ENCODE measurements around the gene DPY30.
A peak's percentile ranks its signal among the peaks of the same experiment; 100 is the strongest.
"Not testable (repeated sequence)": the region's sequence is repeated elsewhere in the genome, so short reads cannot be mapped to it uniquely, and the experiment has no call there.

DPY30 gene

DNA sequence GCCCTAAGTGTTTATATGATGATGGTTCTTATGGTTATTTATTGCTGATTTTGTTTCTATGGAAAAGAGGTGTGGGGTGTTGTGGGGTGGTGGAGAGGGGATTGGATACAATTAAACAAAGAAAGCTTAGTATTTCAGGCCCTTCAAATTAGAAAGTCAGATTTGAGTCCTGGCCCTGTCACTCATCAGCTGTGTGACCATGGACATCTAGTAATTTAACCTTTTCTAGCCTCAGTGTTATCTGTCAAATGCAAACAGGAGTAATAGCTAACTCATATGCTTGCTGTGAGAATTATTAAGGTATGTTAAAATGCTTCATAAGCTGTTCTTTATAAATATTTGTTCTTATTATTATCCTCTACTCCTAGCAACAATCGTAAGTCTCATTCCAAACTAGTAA lies 26.7 kb downstream of the DPY30 start:
- Histone ChIP-seq H3K4me1 (ENCODE audit: insufficient read depth, poor library complexity, severe bottlenecking) (peaks cover 7% of the 10 kb centered on the region), H3K27ac (ENCODE audit: poor library complexity, severe bottlenecking) (no peak overlapping the region), H3K4me3 (ENCODE audit: severe bottlenecking) (no peak overlapping the region), H3K36me3 (ENCODE audit: low read depth) (peaks cover 10% of the 10 kb centered on the region), H3K9me3 (ENCODE audit: severe bottlenecking) (no peaks in the 10 kb centered on the region), H3K27me3 (ENCODE audit: insufficient read depth, poor library complexity, severe bottlenecking) (no peaks in the 10 kb centered on the region)
- TF ChIP-seq, protein P1, sequence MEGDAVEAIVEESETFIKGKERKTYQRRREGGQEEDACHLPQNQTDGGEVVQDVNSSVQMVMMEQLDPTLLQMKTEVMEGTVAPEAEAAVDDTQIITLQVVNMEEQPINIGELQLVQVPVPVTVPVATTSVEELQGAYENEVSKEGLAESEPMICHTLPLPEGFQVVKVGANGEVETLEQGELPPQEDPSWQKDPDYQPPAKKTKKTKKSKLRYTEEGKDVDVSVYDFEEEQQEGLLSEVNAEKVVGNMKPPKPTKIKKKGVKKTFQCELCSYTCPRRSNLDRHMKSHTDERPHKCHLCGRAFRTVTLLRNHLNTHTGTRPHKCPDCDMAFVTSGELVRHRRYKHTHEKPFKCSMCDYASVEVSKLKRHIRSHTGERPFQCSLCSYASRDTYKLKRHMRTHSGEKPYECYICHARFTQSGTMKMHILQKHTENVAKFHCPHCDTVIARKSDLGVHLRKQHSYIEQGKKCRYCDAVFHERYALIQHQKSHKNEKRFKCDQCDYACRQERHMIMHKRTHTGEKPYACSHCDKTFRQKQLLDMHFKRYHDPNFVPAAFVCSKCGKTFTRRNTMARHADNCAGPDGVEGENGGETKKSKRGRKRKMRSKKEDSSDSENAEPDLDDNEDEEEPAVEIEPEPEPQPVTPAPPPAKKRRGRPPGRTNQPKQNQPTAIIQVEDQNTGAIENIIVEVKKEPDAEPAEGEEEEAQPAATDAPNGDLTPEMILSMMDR (IDR thresholded peaks at IDR 0.05; ENCODE audit: poor library complexity, severe bottlenecking) = no peak
- DNase-seq (ENCODE audit: low spot score) (no peak), ATAC-seq (ENCODE audit: low read depth) (no peak)

DNA sequence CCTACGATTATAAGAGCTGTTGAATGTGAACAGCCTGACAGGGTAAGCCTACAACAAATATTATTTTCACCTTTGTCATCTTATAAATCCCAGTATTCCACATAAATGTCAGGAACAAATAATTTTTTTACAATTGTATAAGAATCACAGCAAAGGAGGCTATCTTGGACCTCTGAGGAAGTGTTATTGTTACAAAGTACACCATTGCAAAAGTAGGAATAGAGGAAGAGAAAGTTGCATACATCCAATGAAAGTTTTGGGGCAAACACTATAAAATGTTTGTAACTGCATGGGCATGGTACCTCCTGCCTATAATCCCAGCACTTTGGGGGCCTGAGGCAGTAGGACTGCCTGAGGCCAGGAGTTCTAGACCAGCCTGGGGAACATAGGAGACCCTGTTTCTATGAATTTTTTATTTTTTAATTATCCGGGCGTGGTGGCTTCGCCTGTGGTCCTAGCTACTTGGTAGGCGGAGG lies 28.1 kb downstream of the DPY30 start:
- DNase-seq (ENCODE audit: low spot score) (no peak), ATAC-seq (ENCODE audit: low read depth) (no peak)
- peak overlapping the region; percentile 95 for H3K4me3 ChIP-seq (ENCODE audit: severe bottlenecking)
- peaks cover 11% of the 10 kb centered on the region for H3K4me1 ChIP-seq (ENCODE audit: insufficient read depth, poor library complexity, severe bottlenecking)
- H3K9me3 ChIP-seq (ENCODE audit: severe bottlenecking) = no peaks in the 10 kb centered on the region
- TF ChIP-seq, protein P1 (IDR thresholded peaks at IDR 0.05; ENCODE audit: poor library complexity, severe bottlenecking) = no peak
- H3K27me3 ChIP-seq (ENCODE audit: insufficient read depth, poor library complexity, severe bottlenecking) = no peaks in the 10 kb centered on the region
- peak overlapping the region; percentile 82 for H3K27ac ChIP-seq (ENCODE audit: poor library complexity, severe bottlenecking)
- 0 out of 2 replicates have a peak, but pooled peaks cover 4% of the 10 kb centered on the region for H3K36me3 ChIP-seq (ENCODE audit: low read depth)

DNA sequence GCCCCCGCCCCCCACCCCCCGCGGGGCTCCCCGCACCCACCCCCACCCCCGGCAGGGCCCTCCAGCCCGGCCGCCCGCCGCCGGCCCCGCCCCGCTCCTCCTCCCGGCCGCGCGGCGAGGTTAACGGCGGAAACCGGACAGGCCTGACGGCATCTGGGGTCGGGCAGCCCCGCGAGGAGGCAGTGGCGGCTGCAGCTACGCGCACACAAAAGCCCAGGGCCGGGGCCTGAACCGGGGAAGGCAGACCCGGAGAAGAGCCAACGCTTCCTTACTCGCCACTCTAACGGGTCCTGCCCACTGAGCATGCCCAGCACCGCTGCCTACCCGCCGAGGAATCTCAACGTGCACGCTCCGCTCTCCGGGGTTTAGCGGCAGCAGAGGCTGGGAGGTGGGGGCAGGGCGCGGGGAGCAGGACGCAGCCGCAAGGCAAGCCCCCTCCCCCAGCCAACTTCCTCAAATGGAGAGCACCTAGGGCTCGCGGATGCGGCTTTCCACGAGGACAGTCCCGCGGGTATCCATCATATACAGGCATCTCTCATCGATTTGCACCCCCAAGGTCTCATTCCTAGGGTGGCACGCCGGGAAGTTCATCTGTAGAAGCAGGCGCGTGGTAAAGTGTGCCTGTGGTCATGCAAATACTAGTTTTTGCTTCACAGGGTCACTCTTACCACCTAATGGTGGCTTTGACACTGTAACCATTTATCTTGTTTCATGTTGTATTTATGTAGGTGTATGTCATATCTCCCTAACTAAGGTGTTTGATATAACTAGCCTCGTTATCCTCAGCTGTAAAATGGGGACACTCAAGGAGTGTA lies 28.7 kb downstream of the DPY30 start, which contains the start of gene MEMO1:
Gene MEMO1 (minus strand): TSS at position 339 of the 815 bp plus-strand sequence. CDS start 761 bp downstream, outside the sequence.
- DNase-seq (ENCODE audit: low spot score) (peak; percentile 94), ATAC-seq (ENCODE audit: low read depth) (peak; percentile 82)
- TF ChIP-seq, protein P1 (IDR thresholded peaks at IDR 0.05; ENCODE audit: poor library complexity, severe bottlenecking) = no peak
- Histone ChIP-seq H3K4me1 (ENCODE audit: insufficient read depth, poor library complexity, severe bottlenecking) (peaks cover 13% of the 10 kb centered on the region), H3K9me3 (ENCODE audit: severe bottlenecking) (no peaks in the 10 kb centered on the region), H3K27ac (ENCODE audit: poor library complexity, severe bottlenecking) (peak within 1 kb of the TSS; percentile 82), H3K36me3 (ENCODE audit: low read depth) (no peaks in the 10 kb centered on the region), H3K4me3 (ENCODE audit: severe bottlenecking) (peak within 1 kb of the TSS; percentile 95), H3K27me3 (ENCODE audit: insufficient read depth, poor library complexity, severe bottlenecking) (no peaks in the 10 kb centered on the region)

DNA sequence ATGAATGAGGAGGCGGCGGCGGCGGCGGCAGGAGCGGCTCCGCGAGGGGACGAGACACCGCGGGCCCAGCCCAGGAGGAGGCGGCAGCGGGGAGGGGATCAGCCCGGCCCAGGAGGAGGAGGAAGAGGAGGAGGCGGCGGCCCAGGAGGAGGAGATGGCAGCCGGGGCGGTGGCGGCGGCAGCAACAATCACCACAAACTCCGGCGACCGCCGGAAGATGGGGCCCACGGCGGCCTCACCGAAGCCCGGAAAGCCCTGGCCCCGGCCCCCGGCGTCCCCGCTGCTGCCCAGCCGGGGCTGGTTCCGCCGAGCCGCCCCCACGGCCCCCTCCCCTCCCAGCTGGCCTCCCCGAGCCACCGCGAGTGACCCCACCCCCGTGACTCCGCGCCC lies 29.3 kb downstream of the DPY30 start:
- H3K4me1 ChIP-seq (ENCODE audit: insufficient read depth, poor library complexity, severe bottlenecking) = peaks cover 16% of the 10 kb centered on the region
- not testable (repeated sequence) for DNase-seq (ENCODE audit: low spot score); H3K9me3 ChIP-seq (ENCODE audit: severe bottlenecking); H3K27me3 ChIP-seq (ENCODE audit: insufficient read depth, poor library complexity, severe bottlenecking); H3K36me3 ChIP-seq (ENCODE audit: low read depth)
- peak overlapping the region; percentile 95 for H3K4me3 ChIP-seq (ENCODE audit: severe bottlenecking)
- ATAC-seq (ENCODE audit: low read depth) = peak; percentile 71
- H3K27ac ChIP-seq (ENCODE audit: poor library complexity, severe bottlenecking) = peak overlapping the region; percentile 82

DNA sequence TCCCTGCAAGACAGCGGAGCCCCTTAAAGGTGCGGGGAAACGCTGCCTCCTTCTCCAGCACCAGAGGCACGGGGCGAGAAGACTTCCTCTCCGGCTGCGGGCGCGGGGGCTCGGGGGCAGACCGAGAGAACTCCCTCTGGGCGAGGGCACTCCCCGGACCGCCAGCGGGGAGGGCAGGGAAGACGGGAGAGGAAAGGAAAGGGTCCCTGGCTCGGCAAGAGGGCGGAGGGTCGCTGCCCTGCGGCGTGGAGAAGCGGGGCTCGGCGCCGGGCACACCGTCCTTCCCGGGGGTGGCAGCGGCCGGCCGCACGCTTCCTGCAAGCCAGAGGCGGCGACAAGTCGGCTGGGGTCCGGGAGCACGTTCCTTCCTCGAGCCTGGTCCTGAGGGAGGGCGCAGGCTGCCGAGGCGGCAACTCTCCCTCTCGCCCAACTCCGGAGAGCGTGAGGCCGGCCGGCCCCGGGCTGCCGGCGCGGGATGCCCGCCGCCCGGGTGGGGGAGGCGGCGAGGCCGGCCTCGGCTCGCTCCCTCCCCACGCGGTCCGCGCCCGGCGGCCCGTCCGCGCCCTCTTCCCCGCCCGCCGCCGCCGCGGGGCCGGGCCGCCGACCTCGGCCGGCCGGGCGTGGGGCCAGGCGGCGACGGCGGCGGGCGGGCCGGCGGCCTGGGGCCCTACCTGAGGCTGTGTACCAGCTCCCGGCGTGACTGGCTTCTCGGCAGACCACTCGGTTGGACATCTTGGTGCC lies 29.9 kb downstream of the DPY30 start:
- peak overlapping the region; percentile 95 for H3K4me3 ChIP-seq (ENCODE audit: severe bottlenecking)
- H3K27me3 ChIP-seq (ENCODE audit: insufficient read depth, poor library complexity, severe bottlenecking) = no peaks in the 10 kb centered on the region
- peaks cover 16% of the 10 kb centered on the region for H3K4me1 ChIP-seq (ENCODE audit: insufficient read depth, poor library complexity, severe bottlenecking)
- TF ChIP-seq, protein P1 (IDR thresholded peaks at IDR 0.05; ENCODE audit: poor library complexity, severe bottlenecking) = no peak
- DNase-seq (ENCODE audit: low spot score) (no peak), ATAC-seq (ENCODE audit: low read depth) (peak; percentile 5)
- peaks cover 4% of the 10 kb centered on the region; the same call in 1 of the 2 replicates for H3K36me3 ChIP-seq (ENCODE audit: low read depth)
- H3K9me3 ChIP-seq (ENCODE audit: severe bottlenecking) = no peaks in the 10 kb centered on the region
- peak overlapping the region; percentile 82 for H3K27ac ChIP-seq (ENCODE audit: poor library complexity, severe bottlenecking)
